Prostate gland (tissue), 2 donors: ENCODE measurements around the gene CSTPP1. TPM values are rescaled to one million over a fixed set of nuclear protein-coding genes. Genes with fewer than 3 reads are reported as not detected.

Experiments
- DNase-seq: peaks from one replicate; pipeline ENCODE4 v3.0.0-alpha.2; 2019; ENCODE audit warnings: low spot score
- H3K27ac ChIP-seq, 2 donors: fragments of 200-600 bp; sonication (generic); 2 replicates each; pipeline ENCODE4 v1.5.1; 2017 to 2019
- H3K27me3 ChIP-seq: fragments of 200-600 bp; sonication (generic); replicated peaks from 2 replicates; pipeline ENCODE4 v1.5.1; 2019; ENCODE audit not compliant: insufficient read depth
- H3K36me3 ChIP-seq, 2 donors: fragments of 200-600 bp; sonication (generic); 1 replicate in 1 of 2; 2 replicates in 1 of 2; pipeline versions ENCODE4 v1.5.1 to v1.8.1; 2017 to 2019
- H3K4me1 ChIP-seq: fragments of 200-600 bp; sonication (generic); replicated peaks from 2 replicates; pipeline ENCODE4 v1.5.1; 2019
- H3K4me3 ChIP-seq, 2 donors: fragments of 200-600 bp; sonication (generic); 2 replicates each; pipeline ENCODE4 v1.5.1; 2017 to 2019
- H3K9me3 ChIP-seq: fragments of 200-600 bp; sonication (generic); 2 replicates; pipeline ENCODE4 v1.5.1; 2017
- CTCF ChIP-seq, 4 experiments: fragments of 200-600 bp in 2 of 4; fragments of 450-650 bp in 2 of 4; sonication (generic) in 2 of 4; IDR thresholded peaks; 1 replicate in 3 of 4; 2 replicates in 1 of 4; pipeline ENCODE4 v1.5.1; 2016 to 2019; ENCODE audit warnings: antibody characterized with exemption in 4 of 4, mild to moderate bottlenecking in 2 of 4, moderate library complexity in 2 of 4
- POLR2A ChIP-seq: fragments of 450-650 bp; IDR thresholded peaks from one replicate; pipeline ENCODE4 v1.6.1; 2016; ENCODE audit warnings: antibody characterized with exemption, mild to moderate bottlenecking
- POLR2AphosphoS5 ChIP-seq: sonication (generic); formaldehyde crosslinking; IDR thresholded peaks from one replicate; pipeline ENCODE4 v1.6.1; 2017; ENCODE audit warnings: antibody characterized with exemption
- WGBS: methylation state at CpG from one replicate; pipeline ENCODE4 v1.1.5; 2018; 5-methylcytosine and 5-hydroxymethylcytosine counted together
- intact Hi-C: fragments of 100-400 bp; cut with DNase I; formaldehyde crosslinking; loops from one replicate; pipeline ENCODE4 v1.14.2; 2022
- total RNA-seq, 2 donors: library from RNA; depleted of rRNA; stranded (reverse); fragments of >200 nt; gene quantifications; one replicate each; pipeline ENCODE4 v1.1.0, GENCODE V29; 2016

The CSTPP1 gene
- total RNA-seq, 2 donors from 2014 or later: 28.5 to 47.0 TPM

GRCh38 chr11:47047972-47048371 lies 111.4 kb downstream of the CSTPP1 start:
- TF ChIP-seq POLR2A (no peak), CTCF (IDR thresholded peaks at IDR 0.05) (no peak), POLR2AphosphoS5 (no peak)
- Histone ChIP-seq H3K4me3 (no peak overlapping the region), H3K36me3 (no peaks in the 10 kb centered on the region), H3K9me3 (no peaks in the 10 kb centered on the region), H3K4me1 (no peaks in the 10 kb centered on the region), H3K27ac (no peak overlapping the region), H3K27me3 (no peaks in the 10 kb centered on the region)
- intact Hi-C loops: no loop called here
- WGBS: 100% methylated on average over 1 of the region's 1 CpG
- no peak for DNase-seq

- Histone ChIP-seq H3K36me3 (no peaks in the 10 kb centered on the region), H3K9me3 (no peaks in the 10 kb centered on the region), H3K27ac (no peak overlapping the region), H3K4me3 (no peak overlapping the region), H3K4me1 (no peaks in the 10 kb centered on the region), H3K27me3 (no peaks in the 10 kb centered on the region)
- TF ChIP-seq CTCF (IDR thresholded peaks at IDR 0.05) (no peak), POLR2A (no peak), POLR2AphosphoS5 (no peak)
- intact Hi-C loops: no loop called here
- WGBS: 91% methylated on average over 1 of the region's 1 CpG
- DNase-seq: no peak
Observed at GRCh38 chr11:47050284-47050683, 113.7 kb downstream of the CSTPP1 start.

- intact Hi-C loops: no loop called here
- H3K9me3 ChIP-seq: no peaks in the 10 kb centered on the region
- H3K27ac ChIP-seq: no peak overlapping the region
Observed at GRCh38 chr11:47051217-47051616, 114.7 kb downstream of the CSTPP1 start.

GRCh38 chr11:47052165-47052564 lies 115.6 kb downstream of the CSTPP1 start:
- Histone ChIP-seq H3K36me3 (no peaks in the 10 kb centered on the region), H3K27ac (no peak overlapping the region), H3K4me1 (no peaks in the 10 kb centered on the region), H3K27me3 (no peaks in the 10 kb centered on the region), H3K9me3 (no peaks in the 10 kb centered on the region), H3K4me3 (no peak overlapping the region)
- DNase-seq: no peak
- 91% methylated on average over 7 of the region's 7 CpGs for WGBS
- intact Hi-C loops: no loop called here
- TF ChIP-seq CTCF (IDR thresholded peaks at IDR 0.05) (no peak), POLR2A (no peak), POLR2AphosphoS5 (no peak)

More at GRCh38 chr11:47051217-47051616, 114.7 kb downstream of the CSTPP1 start:
- no peaks in the 10 kb centered on the region for H3K36me3 ChIP-seq
- TF ChIP-seq POLR2A (no peak), CTCF (IDR thresholded peaks at IDR 0.05) (no peak), POLR2AphosphoS5 (no peak)
- no peak overlapping the region for H3K4me3 ChIP-seq
- H3K4me1 ChIP-seq: no peaks in the 10 kb centered on the region
- WGBS: 36% methylated on average over 1 of the region's 1 CpG
- no peaks in the 10 kb centered on the region for H3K27me3 ChIP-seq
- no peak for DNase-seq

- H3K27me3 ChIP-seq: no peaks in the 10 kb centered on the region
- no peaks in the 10 kb centered on the region for H3K36me3 ChIP-seq
- TF ChIP-seq POLR2A (no peak), CTCF (IDR thresholded peaks at IDR 0.05) (no peak), POLR2AphosphoS5 (no peak)
- intact Hi-C loops: no loop called here
- H3K4me3 ChIP-seq: no peak overlapping the region
- no peak for DNase-seq
- no peaks in the 10 kb centered on the region for H3K4me1 ChIP-seq
- no peaks in the 10 kb centered on the region for H3K9me3 ChIP-seq
- H3K27ac ChIP-seq: no peak overlapping the region
Observed at GRCh38 chr11:47052576-47052975, 116.0 kb downstream of the CSTPP1 start.
